IPS-20b (cell line): ENCODE measurements around the gene CACNA1I.
"Not testable (repeated sequence)": the region's sequence is repeated elsewhere in the genome, so short reads cannot be mapped to it uniquely, and the experiment has no call there.

Experiments used
- H3K27ac ChIP-seq: one replicate; pipeline ENCODE4 v1.5.1; 2013; ENCODE audit warnings: low read length
- H3K27me3 ChIP-seq: 2 replicates; pipeline ENCODE4 v1.6.1; 2013; ENCODE audit warnings: mild to moderate bottlenecking, low read length, inconsistent platforms; ENCODE audit not compliant: insufficient read depth
- H3K36me3 ChIP-seq: 2 replicates; pipeline ENCODE4 v1.6.1; 2013; ENCODE audit warnings: low read depth, mild to moderate bottlenecking, inconsistent platforms, low read length, moderate library complexity; ENCODE audit not compliant: insufficient read depth
- H3K4me1 ChIP-seq: 2 replicates; pipeline ENCODE4 v1.6.1; 2013; ENCODE audit warnings: mild to moderate bottlenecking, control low read depth, inconsistent platforms, low read length, moderate library complexity; ENCODE audit not compliant: insufficient read depth
- H3K4me3 ChIP-seq: 2 replicates; pipeline ENCODE4 v1.5.1; 2013; ENCODE audit warnings: mild to moderate bottlenecking, low read length, inconsistent platforms
- H3K9ac ChIP-seq: 2 replicates; pipeline ENCODE4 v1.6.1; 2013; ENCODE audit warnings: low read depth, mild to moderate bottlenecking, inconsistent platforms, low read length, moderate library complexity
- H3K9me3 ChIP-seq: 2 replicates; pipeline ENCODE4 v1.6.1; 2013; ENCODE audit warnings: mild to moderate bottlenecking, low read depth, low read length, inconsistent platforms; ENCODE audit not compliant: insufficient read depth

Gene CACNA1I

DNA sequence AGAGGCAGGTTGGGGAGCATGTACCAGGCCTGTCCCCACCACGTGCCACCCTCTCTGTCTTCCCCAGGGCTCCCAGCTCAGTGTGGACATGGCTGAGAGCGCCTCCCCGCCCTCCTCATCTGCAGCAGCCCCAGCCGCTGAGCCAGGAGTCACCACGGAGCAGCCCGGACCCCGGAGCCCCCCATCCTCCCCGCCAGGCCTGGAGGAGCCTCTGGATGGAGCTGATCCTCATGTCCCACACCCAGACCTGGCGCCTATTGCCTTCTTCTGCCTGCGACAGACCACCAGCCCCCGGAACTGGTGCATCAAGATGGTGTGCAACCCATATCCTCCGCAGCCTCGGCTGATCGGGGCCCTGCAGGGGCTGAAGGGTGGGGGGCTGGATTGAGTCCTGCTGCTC, at the start of gene CACNA1I:
CACNA1I (plus strand) TSS at position 89 of the 400 bp plus-strand sequence; CDS start at position 89, 0 bp downstream.
- no peaks in the 10 kb centered on the region for H3K9me3 ChIP-seq
- H3K36me3 ChIP-seq, result no peaks in the 10 kb centered on the region
- no peaks in the 10 kb centered on the region for H3K27me3 ChIP-seq
- no peak within 1 kb of the TSS for H3K4me3 ChIP-seq
- H3K9ac ChIP-seq, result no peak within 1 kb of the TSS
- no peaks in the 10 kb centered on the region for H3K4me1 ChIP-seq
- H3K27ac ChIP-seq, result no peak within 1 kb of the TSS

DNA sequence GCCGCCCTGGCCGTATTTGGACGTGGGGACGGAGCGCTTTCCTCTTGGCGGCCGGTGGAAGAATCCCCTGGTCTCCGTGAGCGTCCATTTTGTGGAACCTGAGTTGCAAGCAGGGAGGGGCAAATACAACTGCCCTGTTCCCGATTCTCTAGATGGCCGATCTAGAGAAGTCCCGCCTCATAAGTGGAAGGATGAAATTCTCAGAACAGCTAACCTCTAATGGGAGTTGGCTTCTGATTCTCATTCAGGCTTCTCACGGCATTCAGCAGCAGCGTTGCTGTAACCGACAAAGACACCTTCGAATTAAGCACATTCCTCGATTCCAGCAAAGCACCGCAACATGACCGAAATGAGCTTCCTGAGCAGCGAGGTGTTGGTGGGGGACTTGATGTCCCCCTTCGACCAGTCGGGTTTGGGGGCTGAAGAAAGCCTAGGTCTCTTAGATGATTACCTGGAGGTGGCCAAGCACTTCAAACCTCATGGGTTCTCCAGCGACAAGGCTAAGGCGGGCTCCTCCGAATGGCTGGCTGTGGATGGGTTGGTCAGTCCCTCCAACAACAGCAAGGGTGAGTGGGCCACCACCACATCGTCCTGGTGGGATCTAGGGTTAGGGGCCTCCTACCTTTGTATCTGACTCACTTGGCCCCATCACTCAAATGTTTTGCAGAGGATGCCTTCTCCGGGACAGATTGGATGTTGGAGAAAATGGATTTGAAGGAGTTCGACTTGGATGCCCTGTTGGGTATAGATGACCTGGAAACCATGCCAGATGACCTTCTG, 49.3 kb upstream of the CACNA1I start:
- peaks cover 12% of the 10 kb centered on the region for H3K27me3 ChIP-seq
- peak overlapping the region; percentile 92 for H3K9ac ChIP-seq
- not testable (repeated sequence) for H3K9me3 ChIP-seq, H3K4me1 ChIP-seq
- peak overlapping the region; percentile 97 for H3K27ac ChIP-seq
- H3K4me3 ChIP-seq, result peak overlapping the region; percentile 93
- H3K36me3 ChIP-seq, result peaks cover 52% of the 10 kb centered on the region

DNA sequence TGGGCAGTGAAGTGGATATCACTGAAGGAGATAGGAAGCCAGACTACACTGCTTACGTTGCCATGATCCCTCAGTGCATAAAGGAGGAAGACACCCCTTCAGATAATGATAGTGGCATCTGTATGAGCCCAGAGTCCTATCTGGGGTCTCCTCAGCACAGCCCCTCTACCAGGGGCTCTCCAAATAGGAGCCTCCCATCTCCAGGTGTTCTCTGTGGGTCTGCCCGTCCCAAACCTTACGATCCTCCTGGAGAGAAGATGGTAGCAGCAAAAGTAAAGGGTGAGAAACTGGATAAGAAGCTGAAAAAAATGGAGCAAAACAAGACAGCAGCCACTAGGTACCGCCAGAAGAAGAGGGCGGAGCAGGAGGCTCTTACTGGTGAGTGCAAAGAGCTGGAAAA, 48.5 kb upstream of the CACNA1I start:
- Histone ChIP-seq H3K9ac (peak overlapping the region; percentile 92; the same call in 1 of the 2 replicates), H3K4me3 (peak overlapping the region; percentile 93), H3K36me3 (peaks cover 46% of the 10 kb centered on the region)
- H3K9me3 ChIP-seq, H3K27ac ChIP-seq, H3K4me1 ChIP-seq, H3K27me3 ChIP-seq: not testable (repeated sequence)

DNA sequence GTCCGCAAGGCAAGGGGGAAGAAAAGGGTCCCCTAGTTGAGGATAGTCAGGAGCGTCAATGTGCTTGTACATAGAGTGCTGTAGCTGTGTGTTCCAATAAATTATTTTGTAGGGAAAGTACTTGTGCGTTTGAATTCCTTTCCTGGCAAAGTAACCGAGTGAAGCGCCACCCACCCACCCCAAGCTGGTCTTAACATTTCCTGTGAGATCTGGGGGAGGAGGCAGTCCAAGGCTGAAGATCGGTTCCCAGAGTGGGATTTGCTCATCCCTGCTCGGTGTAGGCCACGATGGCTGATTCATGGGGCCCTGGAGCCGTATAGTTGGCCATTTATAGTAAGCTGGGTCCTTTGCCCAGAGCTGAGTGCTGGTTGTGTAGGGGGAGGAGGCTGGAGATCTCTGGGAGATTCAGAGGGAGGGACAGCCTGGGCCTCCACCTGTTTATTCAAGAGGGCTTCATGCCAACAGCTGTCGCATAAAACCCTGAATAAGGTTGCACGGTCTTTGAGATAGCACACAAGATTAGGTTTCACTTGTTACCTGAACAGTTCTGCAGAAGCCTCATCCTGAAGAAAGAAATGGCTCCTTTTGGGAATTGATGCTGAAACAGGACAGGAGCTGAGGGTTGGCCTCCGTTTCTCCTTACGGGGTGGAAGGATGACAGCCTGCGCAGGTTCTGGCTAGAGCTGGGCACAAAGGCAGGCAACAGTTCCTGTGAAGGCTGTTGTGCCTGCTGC, 47.8 kb upstream of the CACNA1I start:
- H3K4me1 ChIP-seq, result peaks cover 7% of the 10 kb centered on the region; the same call in 1 of the 2 replicates
- H3K27me3 ChIP-seq, result peaks cover 6% of the 10 kb centered on the region; the same call in 1 of the 2 replicates
- peaks cover 48% of the 10 kb centered on the region for H3K36me3 ChIP-seq
- H3K9ac ChIP-seq, result peak overlapping the region; percentile 4; the same call in 1 of the 2 replicates
- H3K9me3 ChIP-seq, result no peaks in the 10 kb centered on the region
- H3K27ac ChIP-seq, result no peak overlapping the region
- H3K4me3 ChIP-seq, result peak overlapping the region; percentile 93

DNA sequence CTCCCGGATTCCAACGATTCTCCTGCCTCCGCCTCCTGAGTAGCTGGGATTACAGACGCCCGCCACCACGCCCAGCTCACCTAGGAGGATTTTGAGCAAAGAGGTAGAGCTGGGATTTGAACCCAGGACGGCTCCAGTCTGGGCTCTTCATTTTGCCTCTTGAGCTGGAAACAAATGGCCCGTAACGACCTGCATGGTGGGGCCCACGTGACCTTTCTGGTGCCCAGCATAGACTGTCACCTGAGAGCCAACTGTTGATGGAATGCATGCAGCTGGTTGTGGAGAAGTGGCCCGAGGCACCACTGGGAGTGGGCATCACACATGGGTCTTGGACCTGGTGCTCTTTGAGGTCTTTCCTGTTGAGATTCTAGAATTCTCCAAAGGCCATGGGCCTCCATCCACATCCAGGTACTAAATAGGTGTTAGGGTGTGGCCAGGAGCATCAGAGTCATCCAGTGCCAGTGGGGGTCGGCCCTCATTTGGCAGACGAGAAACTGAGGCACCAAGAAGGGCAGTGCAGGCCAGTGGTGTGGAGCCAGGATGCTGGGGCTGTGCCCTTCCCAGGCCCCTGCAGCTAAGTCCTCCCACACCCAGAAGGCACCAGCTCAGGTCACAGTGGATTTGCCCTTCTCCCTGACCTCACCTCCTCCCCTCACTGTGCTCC, 46.3 kb upstream of the CACNA1I start:
- Histone ChIP-seq H3K27me3 (no peaks in the 10 kb centered on the region), H3K36me3 (peaks cover 61% of the 10 kb centered on the region), H3K9me3 (no peaks in the 10 kb centered on the region), H3K9ac (no peak overlapping the region), H3K27ac (no peak overlapping the region), H3K4me1 (peaks cover 7% of the 10 kb centered on the region; the same call in 1 of the 2 replicates), H3K4me3 (no peak overlapping the region)

DNA sequence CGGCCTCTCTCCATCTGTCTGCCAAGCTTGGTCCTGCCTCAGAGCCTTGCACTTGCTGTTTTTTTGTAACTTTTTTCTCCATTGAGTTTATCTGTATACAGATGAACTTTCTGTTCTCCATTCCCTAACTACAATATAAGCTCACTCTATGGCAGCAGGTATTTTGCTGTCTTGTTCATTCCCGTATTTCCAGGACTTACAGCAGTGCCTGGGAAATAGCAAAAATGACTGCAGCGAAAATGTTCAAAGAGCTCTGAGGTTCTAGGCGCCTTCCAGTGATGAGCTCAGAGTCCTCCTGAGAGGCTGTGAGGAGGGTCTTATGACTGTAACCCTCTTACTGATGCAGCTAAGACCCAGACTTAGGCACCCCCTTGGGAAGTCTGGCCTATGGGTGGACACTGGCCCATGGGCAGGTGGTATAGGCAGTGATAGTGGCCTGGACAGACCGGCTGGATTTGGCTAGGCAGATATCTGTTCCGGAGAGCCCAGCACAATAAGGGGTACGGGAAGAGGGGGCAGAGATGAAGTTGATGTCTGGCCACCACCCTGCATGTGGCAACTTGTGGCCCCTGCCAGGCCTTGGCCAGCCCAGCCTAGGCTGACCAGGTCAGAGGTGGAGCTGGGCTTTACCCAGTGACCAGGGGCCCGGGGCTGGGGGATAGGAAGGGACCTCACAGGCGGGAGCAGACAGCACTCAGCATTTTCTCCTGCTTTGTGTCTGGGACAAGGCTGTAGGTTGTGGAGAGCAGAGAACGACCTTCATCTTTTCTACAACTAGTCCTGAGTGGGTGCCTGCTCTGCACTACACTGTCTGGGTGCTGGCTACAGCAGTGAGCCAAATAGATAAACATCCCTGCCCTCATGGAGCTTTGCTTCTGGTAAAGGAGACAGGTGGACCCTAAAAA, 45.5 kb upstream of the CACNA1I start:
- peaks cover 7% of the 10 kb centered on the region; the same call in 1 of the 2 replicates for H3K4me1 ChIP-seq
- H3K27ac ChIP-seq, result no peak overlapping the region
- H3K9ac ChIP-seq, result no peak overlapping the region

DNA sequence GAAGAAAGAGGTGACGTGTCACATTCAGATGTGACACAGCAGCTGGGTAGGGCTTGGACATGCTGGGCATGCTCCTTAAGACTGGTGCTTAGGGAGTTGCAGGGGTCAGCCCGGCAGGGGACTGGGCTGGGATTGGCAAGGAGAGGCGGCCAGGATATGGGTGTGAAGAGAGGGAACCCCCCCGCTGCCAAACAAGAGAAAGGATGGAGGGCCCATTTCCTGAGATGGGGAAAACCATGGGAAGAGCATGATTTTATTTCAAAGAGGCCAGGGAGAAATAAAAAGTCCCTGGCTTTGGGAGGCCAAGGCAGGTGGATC, 44.9 kb upstream of the CACNA1I start:
- no peaks in the 10 kb centered on the region for H3K9me3 ChIP-seq
- H3K27ac ChIP-seq, result no peak overlapping the region
- no peaks in the 10 kb centered on the region for H3K27me3 ChIP-seq
- H3K4me3 ChIP-seq, result no peak overlapping the region
- H3K9ac ChIP-seq, result no peak overlapping the region
- H3K4me1 ChIP-seq, result peaks cover 7% of the 10 kb centered on the region; the same call in 1 of the 2 replicates
- H3K36me3 ChIP-seq, result peaks cover 74% of the 10 kb centered on the region

More for the DNA sequence above, 45.5 kb upstream of the CACNA1I start:
- no peaks in the 10 kb centered on the region for H3K9me3 ChIP-seq
- H3K27me3 ChIP-seq, result no peaks in the 10 kb centered on the region
- peaks cover 68% of the 10 kb centered on the region for H3K36me3 ChIP-seq
- H3K4me3 ChIP-seq, result no peak overlapping the region

DNA sequence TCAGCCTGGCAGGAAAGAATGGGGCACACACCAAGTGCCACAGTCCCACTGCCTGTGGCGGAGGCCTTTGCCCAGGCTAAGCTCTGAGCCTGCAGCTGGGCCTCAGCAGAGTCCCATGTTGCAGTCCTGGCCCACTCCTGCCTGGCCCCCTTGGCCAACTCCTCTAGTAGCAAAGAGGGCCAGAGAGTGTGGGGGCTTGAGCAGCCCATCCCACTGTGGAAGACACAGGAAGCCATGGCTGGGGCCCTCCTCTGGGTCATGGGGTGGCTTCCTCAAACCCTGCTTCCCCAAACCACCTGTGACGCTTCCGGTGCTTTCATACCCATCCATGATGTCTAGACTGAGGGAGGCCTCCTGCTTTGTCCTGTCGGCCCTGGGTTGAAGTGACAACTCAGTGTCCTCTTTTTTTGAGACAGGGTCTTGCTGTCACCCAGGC, 43.8 kb upstream of the CACNA1I start:
- H3K27me3 ChIP-seq, result no peaks in the 10 kb centered on the region
- peaks cover 12% of the 10 kb centered on the region for H3K4me1 ChIP-seq
- H3K27ac ChIP-seq, result no peak overlapping the region
- no peak overlapping the region for H3K4me3 ChIP-seq
- H3K36me3 ChIP-seq, result peaks cover 74% of the 10 kb centered on the region
- H3K9me3 ChIP-seq, result no peaks in the 10 kb centered on the region
- no peak overlapping the region; the same call in 1 of the 2 replicates for H3K9ac ChIP-seq

DNA sequence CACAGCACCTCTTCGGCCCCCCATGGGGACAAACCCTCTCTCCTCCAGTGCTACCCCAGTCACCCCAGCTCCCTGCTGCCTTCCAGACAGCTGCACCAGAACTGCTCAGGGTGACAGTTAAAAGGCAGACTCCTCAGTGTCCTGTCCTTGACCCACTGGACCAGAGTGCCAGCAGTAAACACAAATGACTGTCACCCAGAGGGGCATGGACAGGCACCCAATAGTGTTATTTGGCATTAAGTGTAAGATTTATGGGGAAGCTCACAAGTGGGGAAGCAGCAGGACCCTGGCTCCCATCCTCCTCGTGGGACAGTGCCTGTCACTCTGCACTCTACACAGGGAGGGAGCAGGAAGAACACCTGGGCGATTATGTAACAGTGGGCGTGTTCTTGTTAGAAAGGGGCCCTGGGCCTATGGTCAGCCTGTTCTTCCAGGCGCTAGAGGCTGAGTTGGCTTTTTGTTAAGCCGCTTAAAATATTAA, 43.0 kb upstream of the CACNA1I start:
- H3K4me3 ChIP-seq, result no peak overlapping the region
- no peak overlapping the region for H3K27ac ChIP-seq
- H3K9ac ChIP-seq, result no peak overlapping the region
- H3K36me3 ChIP-seq, result peaks cover 67% of the 10 kb centered on the region
- H3K27me3 ChIP-seq, result no peaks in the 10 kb centered on the region
- peaks cover 14% of the 10 kb centered on the region for H3K4me1 ChIP-seq
- H3K9me3 ChIP-seq, result no peaks in the 10 kb centered on the region

DNA sequence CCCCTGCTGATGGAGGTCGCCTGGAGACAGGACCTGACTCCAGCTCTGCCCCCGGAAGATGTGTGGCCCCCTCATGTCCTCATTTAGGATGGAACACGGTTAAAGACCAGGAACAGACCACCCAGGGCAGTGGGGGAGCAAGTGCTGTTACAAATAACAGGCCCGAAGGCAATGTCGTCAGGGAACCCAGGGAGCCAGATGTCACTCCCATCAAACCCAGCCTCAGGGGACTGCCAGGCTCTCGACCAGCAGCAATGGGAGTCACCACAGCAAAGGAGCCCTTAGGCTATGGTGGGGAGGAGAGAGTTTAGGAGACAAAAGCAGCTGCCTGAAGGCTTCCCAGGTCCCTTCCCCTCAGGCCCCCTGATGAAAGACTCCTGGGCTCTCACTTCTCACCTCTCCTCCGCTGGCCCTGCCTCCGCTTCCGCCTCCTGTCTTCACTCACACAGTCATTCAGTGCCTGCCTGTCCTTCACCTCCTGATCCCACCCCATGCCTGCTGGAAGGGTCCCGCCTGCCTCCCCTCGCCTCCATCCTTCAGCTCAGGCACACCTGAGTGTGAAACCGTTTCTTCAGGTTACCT, 42.4 kb upstream of the CACNA1I start:
- Histone ChIP-seq H3K4me3 (no peak overlapping the region), H3K36me3 (peaks cover 60% of the 10 kb centered on the region), H3K4me1 (peaks cover 14% of the 10 kb centered on the region), H3K27me3 (no peaks in the 10 kb centered on the region), H3K27ac (no peak overlapping the region), H3K9ac (no peak overlapping the region), H3K9me3 (no peaks in the 10 kb centered on the region)
